NCI-H526 treated with DMSO at 0.1 percent for 48 hours (cell line): ENCODE results near the gene SRC.

Experiments
- DNase-seq: peaks from one replicate; lab custom pipeline; 2025; lab: John Stamatoyannopoulos, UW

Gene SRC

GRCh38 chr20:37382482-37383120 is 36.7 kb downstream of the SRC start:
- DNase-seq, result no peak

GRCh38 chr20:37383229-37383989 is 37.5 kb downstream of the SRC start:
- no peak for DNase-seq

GRCh38 chr20:37384683-37385174 is 38.8 kb downstream of the SRC start:
- DNase-seq, result no peak

- DNase-seq, result no peak
These were observed 39.2 kb downstream of the SRC start for GRCh38 chr20:37385176-37385575.

- DNase-seq, result no peak
These were observed 39.9 kb downstream of the SRC start for GRCh38 chr20:37385659-37386504.

GRCh38 chr20:37386505-37387251 is 40.7 kb downstream of the SRC start:
- DNase-seq, result no peak

- no peak for DNase-seq
These were observed 41.8 kb downstream of the SRC start for GRCh38 chr20:37387519-37388269.

- DNase-seq, result no peak
These were observed 42.9 kb downstream of the SRC start for GRCh38 chr20:37388831-37389230.

GRCh38 chr20:37389241-37389747 is 43.4 kb downstream of the SRC start:
- no peak for DNase-seq

- DNase-seq, result no peak
These were observed 43.9 kb downstream of the SRC start for GRCh38 chr20:37389844-37390275.

- no peak for DNase-seq
These were observed 44.6 kb downstream of the SRC start for GRCh38 chr20:37390503-37390890.

GRCh38 chr20:37390891-37391525 is 45.1 kb downstream of the SRC start:
- no peak for DNase-seq

- DNase-seq, result no peak
These were observed 46.7 kb downstream of the SRC start for GRCh38 chr20:37392441-37393195.

GRCh38 chr20:37393196-37393862 is 47.4 kb downstream of the SRC start:
- no peak for DNase-seq

GRCh38 chr20:37393863-37394542 is 48.1 kb downstream of the SRC start:
- no peak for DNase-seq

- DNase-seq, result peak; percentile 59
These were observed 48.8 kb downstream of the SRC start for GRCh38 chr20:37394543-37395409.

GRCh38 chr20:37395410-37395797 is 49.5 kb downstream of the SRC start:
- no peak for DNase-seq
